Measurements from ENCODE around the gene FOXJ3. TPM values are rescaled to one million over a fixed set of nuclear protein-coding genes. Genes with fewer than 3 reads are reported as not detected.

Gene FOXJ3
- total RNA-seq, 1 experiment from 2014 or later: 55.3 TPM

GRCh38 chr1:42370876-42371549 lies 36.0 kb upstream of the FOXJ3 start:
- Histone ChIP-seq H3K27me3 (ENCODE audit: control insufficient read depth, insufficient read depth, low read length) (no peaks in the 10 kb centered on the region), H3K4me3 (ENCODE audit: low read depth in 2 of 2, low read length in 2 of 2) (no peak overlapping the region), H3K9me3 (ENCODE audit: control insufficient read depth, insufficient read depth, low read depth, low read length) (no peaks in the 10 kb centered on the region), H3K4me1 (ENCODE audit: control insufficient read depth, insufficient read depth, low read length) (no peaks in the 10 kb centered on the region), H3K36me3 (ENCODE audit: control insufficient read depth, insufficient read depth, low read length) (no peaks in the 10 kb centered on the region), H3K27ac (ENCODE audit: low read length) (no peak overlapping the region)
- ChIA-PET CTCF (no interaction called here), POLR2A (interaction anchor here (0.6 kb wide), 2 partner anchors 21 to 678 kb away, joined by 3 to 14 read pairs; no protein-coding TSS in a partner anchor)
- in situ Hi-C loops (cut with HindIII; ENCODE audit: low pct_unique_long_range_greater_than_20kb, low sequenced_read_pairs) (no loop called here), intact Hi-C loops (cut with micrococcal nuclease; ENCODE audit: unreplicated experiment) (no loop called here)
- TF ChIP-seq POLR2AphosphoS5 (IDR thresholded peaks at IDR 0.05; ENCODE audit: low read depth, low read length): no peak
- TF ChIP-seq, protein P1, sequence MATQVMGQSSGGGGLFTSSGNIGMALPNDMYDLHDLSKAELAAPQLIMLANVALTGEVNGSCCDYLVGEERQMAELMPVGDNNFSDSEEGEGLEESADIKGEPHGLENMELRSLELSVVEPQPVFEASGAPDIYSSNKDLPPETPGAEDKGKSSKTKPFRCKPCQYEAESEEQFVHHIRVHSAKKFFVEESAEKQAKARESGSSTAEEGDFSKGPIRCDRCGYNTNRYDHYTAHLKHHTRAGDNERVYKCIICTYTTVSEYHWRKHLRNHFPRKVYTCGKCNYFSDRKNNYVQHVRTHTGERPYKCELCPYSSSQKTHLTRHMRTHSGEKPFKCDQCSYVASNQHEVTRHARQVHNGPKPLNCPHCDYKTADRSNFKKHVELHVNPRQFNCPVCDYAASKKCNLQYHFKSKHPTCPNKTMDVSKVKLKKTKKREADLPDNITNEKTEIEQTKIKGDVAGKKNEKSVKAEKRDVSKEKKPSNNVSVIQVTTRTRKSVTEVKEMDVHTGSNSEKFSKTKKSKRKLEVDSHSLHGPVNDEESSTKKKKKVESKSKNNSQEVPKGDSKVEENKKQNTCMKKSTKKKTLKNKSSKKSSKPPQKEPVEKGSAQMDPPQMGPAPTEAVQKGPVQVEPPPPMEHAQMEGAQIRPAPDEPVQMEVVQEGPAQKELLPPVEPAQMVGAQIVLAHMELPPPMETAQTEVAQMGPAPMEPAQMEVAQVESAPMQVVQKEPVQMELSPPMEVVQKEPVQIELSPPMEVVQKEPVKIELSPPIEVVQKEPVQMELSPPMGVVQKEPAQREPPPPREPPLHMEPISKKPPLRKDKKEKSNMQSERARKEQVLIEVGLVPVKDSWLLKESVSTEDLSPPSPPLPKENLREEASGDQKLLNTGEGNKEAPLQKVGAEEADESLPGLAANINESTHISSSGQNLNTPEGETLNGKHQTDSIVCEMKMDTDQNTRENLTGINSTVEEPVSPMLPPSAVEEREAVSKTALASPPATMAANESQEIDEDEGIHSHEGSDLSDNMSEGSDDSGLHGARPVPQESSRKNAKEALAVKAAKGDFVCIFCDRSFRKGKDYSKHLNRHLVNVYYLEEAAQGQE (IDR thresholded peaks at IDR 0.05; ENCODE audit: insufficient read depth in 1 of 2, low read depth in 2 of 2, low read length in 1 of 2): no peak
- TF ChIP-seq, protein P2, sequence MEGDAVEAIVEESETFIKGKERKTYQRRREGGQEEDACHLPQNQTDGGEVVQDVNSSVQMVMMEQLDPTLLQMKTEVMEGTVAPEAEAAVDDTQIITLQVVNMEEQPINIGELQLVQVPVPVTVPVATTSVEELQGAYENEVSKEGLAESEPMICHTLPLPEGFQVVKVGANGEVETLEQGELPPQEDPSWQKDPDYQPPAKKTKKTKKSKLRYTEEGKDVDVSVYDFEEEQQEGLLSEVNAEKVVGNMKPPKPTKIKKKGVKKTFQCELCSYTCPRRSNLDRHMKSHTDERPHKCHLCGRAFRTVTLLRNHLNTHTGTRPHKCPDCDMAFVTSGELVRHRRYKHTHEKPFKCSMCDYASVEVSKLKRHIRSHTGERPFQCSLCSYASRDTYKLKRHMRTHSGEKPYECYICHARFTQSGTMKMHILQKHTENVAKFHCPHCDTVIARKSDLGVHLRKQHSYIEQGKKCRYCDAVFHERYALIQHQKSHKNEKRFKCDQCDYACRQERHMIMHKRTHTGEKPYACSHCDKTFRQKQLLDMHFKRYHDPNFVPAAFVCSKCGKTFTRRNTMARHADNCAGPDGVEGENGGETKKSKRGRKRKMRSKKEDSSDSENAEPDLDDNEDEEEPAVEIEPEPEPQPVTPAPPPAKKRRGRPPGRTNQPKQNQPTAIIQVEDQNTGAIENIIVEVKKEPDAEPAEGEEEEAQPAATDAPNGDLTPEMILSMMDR (IDR thresholded peaks at IDR 0.05): no peak
- TF ChIP-seq SIN3A (IDR thresholded peaks at IDR 0.05; ENCODE audit: borderline replicate concordance, insufficient read depth, low read depth, low read length): no peak
- no peak for TF ChIP-seq TCF7L2 (IDR thresholded peaks at IDR 0.05; ENCODE audit: low read depth, low read length)
- BruUV-seq (replicated peaks): no TSS peak
- no peak for DNase-seq (ENCODE audit: low read depth, low spot score)
- no peak for ATAC-seq

GRCh38 chr1:42369471-42369870 lies 34.4 kb upstream of the FOXJ3 start:
- ATAC-seq (no peak), DNase-seq (ENCODE audit: low read depth, low spot score) (no peak)
- no peak overlapping the region for H3K27ac ChIP-seq (ENCODE audit: low read length)
- H3K27me3 ChIP-seq (ENCODE audit: control insufficient read depth, insufficient read depth, low read length): no peaks in the 10 kb centered on the region
- H3K36me3 ChIP-seq (ENCODE audit: control insufficient read depth, insufficient read depth, low read length): no peaks in the 10 kb centered on the region
- H3K4me3 ChIP-seq (ENCODE audit: low read depth in 2 of 2, low read length in 2 of 2): no peak overlapping the region
- TF ChIP-seq SIN3A (IDR thresholded peaks at IDR 0.05; ENCODE audit: borderline replicate concordance, insufficient read depth, low read depth, low read length) (no peak), POLR2AphosphoS5 (IDR thresholded peaks at IDR 0.05; ENCODE audit: low read depth, low read length) (no peak), TCF7L2 (IDR thresholded peaks at IDR 0.05; ENCODE audit: low read depth, low read length) (no peak)
- TF ChIP-seq, protein P2 (IDR thresholded peaks at IDR 0.05): no peak
- TF ChIP-seq, protein P1 (IDR thresholded peaks at IDR 0.05; ENCODE audit: insufficient read depth in 1 of 2, low read depth in 2 of 2, low read length in 1 of 2): no peak
- in situ Hi-C loops (cut with HindIII; ENCODE audit: low pct_unique_long_range_greater_than_20kb, low sequenced_read_pairs): no loop called here
- no peaks in the 10 kb centered on the region for H3K4me1 ChIP-seq (ENCODE audit: control insufficient read depth, insufficient read depth, low read length)
- CTCF ChIA-PET: no interaction called here
- no TSS peak for BruUV-seq (replicated peaks)
- intact Hi-C loops (cut with micrococcal nuclease; ENCODE audit: unreplicated experiment): no loop called here
- H3K9me3 ChIP-seq (ENCODE audit: control insufficient read depth, insufficient read depth, low read depth, low read length): no peaks in the 10 kb centered on the region
- POLR2A ChIA-PET: no interaction called here
